SJSA1 (cell line): Measurements from ENCODE around the gene SLC35F4. TPM values are rescaled to one million over a fixed set of nuclear protein-coding genes. Genes with fewer than 3 reads are reported as not detected.
"Not testable (repeated sequence)": the region's sequence is repeated elsewhere in the genome, so short reads cannot be mapped to it uniquely, and the experiment has no call there.

Source experiments
- DNase-seq, 2 experiments: peaks; one replicate each; pipeline ENCODE4 v3.0.0-alpha.2; 2015 to 2020; ENCODE audit warnings: low spot score in 2 of 2, low read depth in 1 of 2
- H3K27ac ChIP-seq: fragments of 250-450 bp; sonication (Bioruptor Pico); 2 replicates; pipeline ENCODE4 v1.5.1; 2020; ENCODE audit warnings: mild to moderate bottlenecking, moderate library complexity
- H3K27me3 ChIP-seq: fragments of 250-450 bp; sonication (Bioruptor Pico); replicated peaks from 2 replicates; pipeline ENCODE4 v1.5.1; 2020; ENCODE audit warnings: mild to moderate bottlenecking, moderate library complexity
- H3K36me3 ChIP-seq: fragments of 250-450 bp; sonication (Bioruptor Pico); 2 replicates; pipeline ENCODE4 v1.5.1; 2020; ENCODE audit warnings: mild to moderate bottlenecking
- H3K4me1 ChIP-seq: fragments of 250-450 bp; sonication (Bioruptor Pico); replicated peaks from 2 replicates; pipeline ENCODE4 v1.6.1; 2021; ENCODE audit warnings: mild to moderate bottlenecking
- H3K4me3 ChIP-seq: fragments of 250-450 bp; sonication (Bioruptor Pico); 2 replicates; pipeline ENCODE4 v1.5.1; 2020; ENCODE audit warnings: mild to moderate bottlenecking
- H3K9me3 ChIP-seq: fragments of 250-450 bp; sonication (Bioruptor Pico); replicated peaks from 2 replicates; pipeline ENCODE4 v1.5.1; 2020; ENCODE audit warnings: mild to moderate bottlenecking
- total RNA-seq: library from RNA; depleted of rRNA; stranded (reverse); fragments of >200 nt; shearing (Covaris generic); gene quantifications from 2 replicates; pipeline ENCODE4 v1.2.3, GENCODE V29; 2014

Gene SLC35F4
- total RNA-seq, 1 experiment from 2014 or later, result not detected

GRCh38 chr14:57714487-57714931, 151.4 kb downstream of the SLC35F4 start:
- DNase-seq, result peak in 1 of 2 experiments; percentile 1
- Histone ChIP-seq H3K9me3 (no peaks in the 10 kb centered on the region; the same call in 1 of the 2 replicates), H3K4me1 (no peaks in the 10 kb centered on the region)

GRCh38 chr14:57712698-57713097, 153.2 kb downstream of the SLC35F4 start:
- no peak for DNase-seq
- H3K9me3 ChIP-seq, result no peaks in the 10 kb centered on the region; the same call in 1 of the 2 replicates
- H3K4me1 ChIP-seq, result no peaks in the 10 kb centered on the region
- no peaks in the 10 kb centered on the region for H3K36me3 ChIP-seq
- no peaks in the 10 kb centered on the region for H3K27me3 ChIP-seq
- no peak overlapping the region for H3K27ac ChIP-seq
- no peak overlapping the region for H3K4me3 ChIP-seq

More at GRCh38 chr14:57714487-57714931, 151.4 kb downstream of the SLC35F4 start:
- H3K27ac ChIP-seq, result no peak overlapping the region
- H3K4me3 ChIP-seq, result no peak overlapping the region
- H3K36me3 ChIP-seq, result no peaks in the 10 kb centered on the region
- no peaks in the 10 kb centered on the region for H3K27me3 ChIP-seq

GRCh38 chr14:57712102-57712501, 153.8 kb downstream of the SLC35F4 start:
- H3K9me3 ChIP-seq, result no peaks in the 10 kb centered on the region; the same call in 1 of the 2 replicates
- H3K36me3 ChIP-seq, result no peaks in the 10 kb centered on the region
- H3K4me1 ChIP-seq, result no peaks in the 10 kb centered on the region
- no peak overlapping the region for H3K4me3 ChIP-seq
- H3K27me3 ChIP-seq, result no peaks in the 10 kb centered on the region
- no peak for DNase-seq
- no peak overlapping the region for H3K27ac ChIP-seq

GRCh38 chr14:57709909-57710308, 156.0 kb downstream of the SLC35F4 start:
- H3K4me3 ChIP-seq, result no peak overlapping the region
- DNase-seq, result no peak
- H3K9me3 ChIP-seq, result no peaks in the 10 kb centered on the region; the same call in 1 of the 2 replicates
- no peaks in the 10 kb centered on the region for H3K36me3 ChIP-seq
- H3K27ac ChIP-seq, result no peak overlapping the region
- H3K4me1 ChIP-seq, result no peaks in the 10 kb centered on the region
- H3K27me3 ChIP-seq, result no peaks in the 10 kb centered on the region

GRCh38 chr14:57709086-57709485, 156.8 kb downstream of the SLC35F4 start:
- not testable (repeated sequence) for H3K4me3 ChIP-seq, H3K4me1 ChIP-seq, DNase-seq, H3K36me3 ChIP-seq, H3K27me3 ChIP-seq, H3K27ac ChIP-seq, H3K9me3 ChIP-seq

- Histone ChIP-seq H3K4me3 (no peak overlapping the region), H3K4me1 (no peaks in the 10 kb centered on the region), H3K36me3 (no peaks in the 10 kb centered on the region), H3K27me3 (no peaks in the 10 kb centered on the region), H3K27ac (no peak overlapping the region), H3K9me3 (no peaks in the 10 kb centered on the region; the same call in 1 of the 2 replicates)
- no peak for DNase-seq
These were observed 158.7 kb downstream of the SLC35F4 start for GRCh38 chr14:57707219-57707618.

- Histone ChIP-seq H3K36me3 (no peaks in the 10 kb centered on the region), H3K4me1 (no peaks in the 10 kb centered on the region), H3K27me3 (no peaks in the 10 kb centered on the region), H3K4me3 (no peak overlapping the region), H3K27ac (no peak overlapping the region), H3K9me3 (no peaks in the 10 kb centered on the region; the same call in 1 of the 2 replicates)
- DNase-seq, result no peak
These were observed 161.1 kb downstream of the SLC35F4 start for GRCh38 chr14:57704763-57705162.

- no peak overlapping the region for H3K27ac ChIP-seq
- no peak for DNase-seq
- no peak overlapping the region for H3K4me3 ChIP-seq
- no peaks in the 10 kb centered on the region for H3K27me3 ChIP-seq
- no peaks in the 10 kb centered on the region for H3K36me3 ChIP-seq
- no peaks in the 10 kb centered on the region for H3K9me3 ChIP-seq
- H3K4me1 ChIP-seq, result no peaks in the 10 kb centered on the region
These were observed 165.9 kb downstream of the SLC35F4 start for GRCh38 chr14:57699947-57700346.

GRCh38 chr14:57692671-57693070, 173.2 kb downstream of the SLC35F4 start:
- Histone ChIP-seq H3K27me3 (no peaks in the 10 kb centered on the region), H3K27ac (no peak overlapping the region), H3K36me3 (no peaks in the 10 kb centered on the region), H3K9me3 (no peaks in the 10 kb centered on the region), H3K4me1 (no peaks in the 10 kb centered on the region), H3K4me3 (no peak overlapping the region)
- peak in 1 of 2 experiments; percentile 4 for DNase-seq

- Histone ChIP-seq H3K9me3 (no peaks in the 10 kb centered on the region), H3K27ac (no peak overlapping the region), H3K4me3 (no peak overlapping the region), H3K36me3 (no peaks in the 10 kb centered on the region), H3K4me1 (no peaks in the 10 kb centered on the region), H3K27me3 (no peaks in the 10 kb centered on the region)
- no peak for DNase-seq
These were observed 178.5 kb downstream of the SLC35F4 start for GRCh38 chr14:57687416-57687815.

- no peak for DNase-seq
- H3K9me3 ChIP-seq, result no peaks in the 10 kb centered on the region
- H3K36me3 ChIP-seq, result no peaks in the 10 kb centered on the region
- no peaks in the 10 kb centered on the region for H3K27me3 ChIP-seq
- no peak overlapping the region for H3K27ac ChIP-seq
- H3K4me1 ChIP-seq, result no peaks in the 10 kb centered on the region
- H3K4me3 ChIP-seq, result no peak overlapping the region
These were observed 179.6 kb downstream of the SLC35F4 start for GRCh38 chr14:57686304-57686703.

- Histone ChIP-seq H3K27ac (no peak overlapping the region), H3K27me3 (no peaks in the 10 kb centered on the region), H3K9me3 (no peaks in the 10 kb centered on the region), H3K36me3 (no peaks in the 10 kb centered on the region), H3K4me3 (no peak overlapping the region), H3K4me1 (no peaks in the 10 kb centered on the region)
- no peak for DNase-seq
These were observed 194.9 kb downstream of the SLC35F4 start for GRCh38 chr14:57671021-57671420.

- Histone ChIP-seq H3K27me3 (no peaks in the 10 kb centered on the region), H3K4me3 (no peak overlapping the region), H3K4me1 (no peaks in the 10 kb centered on the region), H3K9me3 (no peaks in the 10 kb centered on the region), H3K27ac (no peak overlapping the region), H3K36me3 (no peaks in the 10 kb centered on the region)
- no peak for DNase-seq
These were observed 205.7 kb downstream of the SLC35F4 start for GRCh38 chr14:57660208-57660607.

- no peaks in the 10 kb centered on the region for H3K36me3 ChIP-seq
- no peak overlapping the region for H3K4me3 ChIP-seq
- H3K27ac ChIP-seq, result no peak overlapping the region
- H3K27me3 ChIP-seq, result no peaks in the 10 kb centered on the region
- no peak for DNase-seq
- no peaks in the 10 kb centered on the region for H3K9me3 ChIP-seq
- no peaks in the 10 kb centered on the region for H3K4me1 ChIP-seq
These were observed 206.8 kb downstream of the SLC35F4 start for GRCh38 chr14:57659052-57659451.

GRCh38 chr14:57657487-57657886, 208.4 kb downstream of the SLC35F4 start:
- Histone ChIP-seq H3K4me3 (no peak overlapping the region), H3K36me3 (no peaks in the 10 kb centered on the region)
- DNase-seq, result no peak

More at GRCh38 chr14:57657487-57657886, 208.4 kb downstream of the SLC35F4 start:
- Histone ChIP-seq H3K9me3 (no peaks in the 10 kb centered on the region), H3K4me1 (no peaks in the 10 kb centered on the region), H3K27me3 (no peaks in the 10 kb centered on the region), H3K27ac (no peak overlapping the region)
